Mesendoderm (in vitro differentiated cells): ENCODE results near the gene SNX32. TPM values are rescaled to one million over a fixed set of nuclear protein-coding genes. Genes with fewer than 3 reads are reported as not detected.

Experiments
- DNase-seq: peaks from one replicate; pipeline ENCODE4 v3.0.0; 2013
- H2AK5ac ChIP-seq: 2 replicates; pipeline ENCODE4 v1.6.1; 2013; ENCODE audit warnings: low read length, inconsistent platforms
- H2BK120ac ChIP-seq: 2 replicates; pipeline ENCODE4 v1.6.1; 2013; ENCODE audit warnings: low read depth, mild to moderate bottlenecking, low read length, moderate library complexity, mixed read lengths
- H2BK15ac ChIP-seq: replicated peaks from 2 replicates; pipeline ENCODE4 v1.6.1; 2013; ENCODE audit warnings: low read depth, mild to moderate bottlenecking, moderate library complexity
- H2BK5ac ChIP-seq: 2 replicates; pipeline ENCODE4 v1.6.1; 2013; ENCODE audit warnings: low read length, inconsistent platforms
- H3K18ac ChIP-seq: 2 replicates; pipeline ENCODE4 v1.6.1; 2013; ENCODE audit warnings: mild to moderate bottlenecking, low read length, mixed read lengths
- H3K23ac ChIP-seq: one replicate; pipeline ENCODE4 v1.6.1; 2013; ENCODE audit warnings: low read length
- H3K27ac ChIP-seq: 2 replicates; pipeline ENCODE4 v1.5.1; 2013; ENCODE audit warnings: low read depth, mild to moderate bottlenecking, inconsistent platforms, low read length, moderate library complexity
- H3K27me3 ChIP-seq: 2 replicates; pipeline ENCODE4 v1.6.1; 2013; ENCODE audit warnings: low read length, control low read depth, mild to moderate bottlenecking, inconsistent platforms; ENCODE audit not compliant: insufficient read depth, poor library complexity
- H3K36me3 ChIP-seq: 2 replicates; pipeline ENCODE4 v1.6.1; 2013; ENCODE audit warnings: low read length, inconsistent platforms; ENCODE audit not compliant: control insufficient read depth, insufficient read depth
- H3K4ac ChIP-seq: one replicate; pipeline ENCODE4 v1.6.1; 2013; ENCODE audit warnings: low read depth, mild to moderate bottlenecking, low read length, moderate library complexity
- H3K4me1 ChIP-seq: 2 replicates; pipeline ENCODE4 v1.6.1; 2013; ENCODE audit warnings: low read depth, low read length, inconsistent platforms; ENCODE audit not compliant: control insufficient read depth
- H3K4me2 ChIP-seq: 2 replicates; pipeline ENCODE4 v1.6.1; 2013; ENCODE audit warnings: low read length
- H3K4me3 ChIP-seq: 2 replicates; pipeline ENCODE4 v1.5.1; 2013; ENCODE audit warnings: mild to moderate bottlenecking, low read length
- H3K56ac ChIP-seq: one replicate; pipeline ENCODE4 v1.6.1; 2013; ENCODE audit warnings: low read length
- H3K79me1 ChIP-seq: 2 replicates; pipeline ENCODE4 v1.6.1; 2013; ENCODE audit warnings: low read length, inconsistent platforms
- H3K79me2 ChIP-seq: 2 replicates; pipeline ENCODE4 v1.6.1; 2013; ENCODE audit warnings: mild to moderate bottlenecking, low read length; ENCODE audit not compliant: control insufficient read depth, insufficient read depth
- H3K9ac ChIP-seq: 2 replicates; pipeline ENCODE4 v1.6.1; 2013; ENCODE audit warnings: low read length, inconsistent platforms
- H4K5ac ChIP-seq: one replicate; pipeline ENCODE4 v1.6.1; 2013; ENCODE audit warnings: low read length
- H4K8ac ChIP-seq: one replicate; pipeline ENCODE4 v1.6.1; 2013; ENCODE audit warnings: low read depth, mild to moderate bottlenecking, control low read depth, low read length, moderate library complexity
- WGBS: extraction: QIAGEN DNeasy Blood & Tissue Kit; methylation state at CpG from one replicate; pipeline ENCODE4 v1.1.7; 2013; ENCODE audit warnings: low lambda C conversion rate, missing lambda C conversion rate; ENCODE audit not compliant: insufficient coverage; ENCODE audit errors: extremely low coverage; 5-methylcytosine and 5-hydroxymethylcytosine counted together
- polyA plus RNA-seq, 2 experiments: library from polyadenylated mRNA; stranded (reverse); fragments of 200-250 nt; gene quantifications; one replicate each; pipeline ENCODE4 v1.2.3, GENCODE V29; 2013

The SNX32 gene
- 0.10 TPM for polyA plus RNA-seq (2013, experiment 1 of 2)
- polyA plus RNA-seq (2013, experiment 2 of 2) = 0.08 TPM

- Histone ChIP-seq H3K23ac (peak within 1 kb of the TSS; percentile 51), H3K18ac (peak within 1 kb of the TSS; percentile 5), H3K79me1 (peaks cover 4% of the 10 kb centered on the region), H3K36me3 (no peaks in the 10 kb centered on the region), H4K8ac (no peak within 1 kb of the TSS), H3K4me3 (peak within 1 kb of the TSS; percentile 48), H3K4ac (peak within 1 kb of the TSS; percentile 28), H2AK5ac (no peak within 1 kb of the TSS), H3K27me3 (no peaks in the 10 kb centered on the region), H3K56ac (peak within 1 kb of the TSS; percentile 94), H4K5ac (peak within 1 kb of the TSS; percentile 73), H2BK5ac (no peak within 1 kb of the TSS), H3K4me2 (peak within 1 kb of the TSS; percentile 63), H2BK15ac (no peak within 1 kb of the TSS), H2BK120ac (no peak within 1 kb of the TSS), H3K79me2 (no peaks in the 10 kb centered on the region), H3K9ac (peak within 1 kb of the TSS; percentile 72), H3K27ac (no peak within 1 kb of the TSS), H3K4me1 (peaks cover 6% of the 10 kb centered on the region)
- peak; percentile 95 for DNase-seq
- no CpG with 5 or more reads among the region's 63 CpGs for WGBS
Observed at GRCh38 chr11:65833297-65834030, at the start of gene SNX32. Gene SNX32 (plus strand): TSS chr11:65833963. CDS start chr11:65834066, 103 bp downstream.

GRCh38 chr11:65785319-65786007 lies 48.3 kb upstream of the SNX32 start:
- no peak overlapping the region for H3K4ac ChIP-seq
- H3K79me2 ChIP-seq = no peaks in the 10 kb centered on the region
- H3K27ac ChIP-seq = no peak overlapping the region
- H3K4me1 ChIP-seq = peaks cover 3% of the 10 kb centered on the region
- no peak overlapping the region for H3K9ac ChIP-seq
- peaks cover 14% of the 10 kb centered on the region for H3K27me3 ChIP-seq
- no peak overlapping the region for H2BK5ac ChIP-seq
- H4K5ac ChIP-seq = no peak overlapping the region
- no peak overlapping the region for H3K23ac ChIP-seq
- H3K79me1 ChIP-seq = no peaks in the 10 kb centered on the region
- no peak overlapping the region for H3K4me2 ChIP-seq
- no peak overlapping the region for H4K8ac ChIP-seq
- no peak overlapping the region for H3K4me3 ChIP-seq
- H2BK15ac ChIP-seq = no peak overlapping the region
- no peak overlapping the region for H2AK5ac ChIP-seq
- no peak overlapping the region for H2BK120ac ChIP-seq
- no peak for DNase-seq
- peak overlapping the region; percentile 38 for H3K56ac ChIP-seq
- H3K36me3 ChIP-seq = no peaks in the 10 kb centered on the region
- WGBS = no CpG with 5 or more reads among the region's 8 CpGs
- no peak overlapping the region for H3K18ac ChIP-seq

- Histone ChIP-seq H4K8ac (no peak overlapping the region), H3K79me1 (no peaks in the 10 kb centered on the region), H3K27me3 (peaks cover 14% of the 10 kb centered on the region), H3K4me3 (no peak overlapping the region), H2AK5ac (no peak overlapping the region), H3K79me2 (no peaks in the 10 kb centered on the region), H2BK15ac (no peak overlapping the region), H3K27ac (no peak overlapping the region), H3K9ac (peak overlapping the region; percentile 16), H3K4ac (no peak overlapping the region), H2BK120ac (no peak overlapping the region), H3K4me1 (peaks cover 3% of the 10 kb centered on the region), H4K5ac (no peak overlapping the region), H3K56ac (peak overlapping the region; percentile 49), H2BK5ac (no peak overlapping the region), H3K36me3 (no peaks in the 10 kb centered on the region), H3K4me2 (peak overlapping the region; percentile 22), H3K18ac (no peak overlapping the region), H3K23ac (no peak overlapping the region)
- WGBS = no CpG with 5 or more reads among the region's 74 CpGs
- DNase-seq = no peak
Observed at GRCh38 chr11:65786008-65786785, 47.6 kb upstream of the SNX32 start.

- Histone ChIP-seq H2AK5ac (no peak within 1 kb of the TSS), H3K56ac (peak within 1 kb of the TSS; percentile 73), H2BK5ac (no peak within 1 kb of the TSS), H3K4ac (no peak within 1 kb of the TSS), H4K8ac (no peak within 1 kb of the TSS), H3K23ac (no peak within 1 kb of the TSS), H3K4me2 (peak within 1 kb of the TSS; percentile 46), H4K5ac (no peak within 1 kb of the TSS), H2BK120ac (no peak within 1 kb of the TSS), H2BK15ac (no peak within 1 kb of the TSS), H3K4me1 (peaks cover 3% of the 10 kb centered on the region), H3K4me3 (no peak within 1 kb of the TSS), H3K27me3 (peaks cover 14% of the 10 kb centered on the region), H3K79me2 (no peaks in the 10 kb centered on the region), H3K27ac (no peak within 1 kb of the TSS), H3K18ac (no peak within 1 kb of the TSS), H3K9ac (peak within 1 kb of the TSS; percentile 47), H3K79me1 (no peaks in the 10 kb centered on the region), H3K36me3 (no peaks in the 10 kb centered on the region)
- WGBS = no CpG with 5 or more reads among the region's 112 CpGs
- peak; percentile 67 for DNase-seq
Observed at GRCh38 chr11:65786786-65787636, 46.8 kb upstream of the SNX32 start, which contains the start of gene OVOL1. Gene OVOL1 (plus strand): TSS chr11:65787063. CDS start chr11:65787374, 311 bp downstream.
